ENCODE results near the gene NID1.
A peak's percentile ranks its signal among the peaks of the same experiment; 100 is the strongest.
"Not testable (repeated sequence)": the region's sequence is repeated elsewhere in the genome, so short reads cannot be mapped to it uniquely, and the experiment has no call there.

NID1 gene

DNA sequence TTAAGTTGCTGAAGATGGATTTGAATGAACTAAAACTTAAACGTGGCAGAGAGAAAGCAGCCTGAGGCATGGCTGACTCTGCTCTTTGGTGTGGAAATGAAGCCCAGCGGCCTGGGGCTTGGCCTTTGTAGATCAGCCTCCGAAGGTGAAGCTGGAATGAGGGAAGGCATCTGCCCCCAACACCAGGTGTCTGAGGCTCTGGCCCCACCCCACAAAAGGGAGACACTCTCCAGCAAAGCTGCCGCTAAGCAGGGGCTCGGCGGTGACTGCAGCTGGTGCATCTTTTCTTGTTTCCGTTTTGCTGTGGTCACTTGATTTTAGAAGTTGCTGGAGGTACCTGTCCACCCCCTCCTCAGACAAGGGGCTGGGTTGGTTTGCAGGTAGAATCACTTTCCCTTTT lies 38.2 kb upstream of the NID1 start:
- no peak for TF ChIP-seq MYC (IDR thresholded peaks at IDR 0.05; ENCODE audit: low read depth, low read length)
- DNase-seq (ENCODE audit: low read depth): no peak
- H3K4me3 ChIP-seq (ENCODE audit: low read depth, low read length): no peak overlapping the region

DNA sequence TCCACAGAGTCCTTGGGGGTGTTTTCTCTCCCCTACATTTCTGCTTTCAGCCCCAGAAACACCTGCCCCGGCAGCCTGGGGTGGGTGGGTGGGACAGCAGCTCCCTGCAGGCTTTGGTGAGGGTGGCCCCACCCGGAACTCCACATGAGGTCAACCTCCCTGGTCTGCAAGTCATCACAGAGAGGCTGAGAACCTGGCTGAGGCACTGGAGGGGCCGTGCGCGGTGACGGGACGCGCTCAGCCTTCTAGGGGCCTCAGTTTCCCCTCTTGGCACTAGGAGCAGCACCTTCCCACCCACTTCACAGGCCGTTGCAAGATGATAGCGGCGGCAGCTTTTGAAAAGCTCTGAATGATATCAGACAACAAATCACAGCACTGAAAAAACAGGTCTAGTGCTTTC lies 37.7 kb upstream of the NID1 start:
- no peak for DNase-seq (ENCODE audit: low read depth)
- TF ChIP-seq POLR2A (IDR thresholded peaks at IDR 0.05; ENCODE audit: extremely low read depth, insufficient read length): no peak
- TF ChIP-seq, protein P1, sequence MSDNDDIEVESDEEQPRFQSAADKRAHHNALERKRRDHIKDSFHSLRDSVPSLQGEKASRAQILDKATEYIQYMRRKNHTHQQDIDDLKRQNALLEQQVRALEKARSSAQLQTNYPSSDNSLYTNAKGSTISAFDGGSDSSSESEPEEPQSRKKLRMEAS (IDR thresholded peaks at IDR 0.05; ENCODE audit: low read depth, low read length): no peak
- TF ChIP-seq, protein P2, sequence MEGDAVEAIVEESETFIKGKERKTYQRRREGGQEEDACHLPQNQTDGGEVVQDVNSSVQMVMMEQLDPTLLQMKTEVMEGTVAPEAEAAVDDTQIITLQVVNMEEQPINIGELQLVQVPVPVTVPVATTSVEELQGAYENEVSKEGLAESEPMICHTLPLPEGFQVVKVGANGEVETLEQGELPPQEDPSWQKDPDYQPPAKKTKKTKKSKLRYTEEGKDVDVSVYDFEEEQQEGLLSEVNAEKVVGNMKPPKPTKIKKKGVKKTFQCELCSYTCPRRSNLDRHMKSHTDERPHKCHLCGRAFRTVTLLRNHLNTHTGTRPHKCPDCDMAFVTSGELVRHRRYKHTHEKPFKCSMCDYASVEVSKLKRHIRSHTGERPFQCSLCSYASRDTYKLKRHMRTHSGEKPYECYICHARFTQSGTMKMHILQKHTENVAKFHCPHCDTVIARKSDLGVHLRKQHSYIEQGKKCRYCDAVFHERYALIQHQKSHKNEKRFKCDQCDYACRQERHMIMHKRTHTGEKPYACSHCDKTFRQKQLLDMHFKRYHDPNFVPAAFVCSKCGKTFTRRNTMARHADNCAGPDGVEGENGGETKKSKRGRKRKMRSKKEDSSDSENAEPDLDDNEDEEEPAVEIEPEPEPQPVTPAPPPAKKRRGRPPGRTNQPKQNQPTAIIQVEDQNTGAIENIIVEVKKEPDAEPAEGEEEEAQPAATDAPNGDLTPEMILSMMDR (IDR thresholded peaks at IDR 0.05; ENCODE audit: low read depth, low read length): no peak
- TF ChIP-seq MYC (IDR thresholded peaks at IDR 0.05; ENCODE audit: low read depth, low read length): no peak
- H3K4me3 ChIP-seq (ENCODE audit: low read depth, low read length): no peak overlapping the region

DNA sequence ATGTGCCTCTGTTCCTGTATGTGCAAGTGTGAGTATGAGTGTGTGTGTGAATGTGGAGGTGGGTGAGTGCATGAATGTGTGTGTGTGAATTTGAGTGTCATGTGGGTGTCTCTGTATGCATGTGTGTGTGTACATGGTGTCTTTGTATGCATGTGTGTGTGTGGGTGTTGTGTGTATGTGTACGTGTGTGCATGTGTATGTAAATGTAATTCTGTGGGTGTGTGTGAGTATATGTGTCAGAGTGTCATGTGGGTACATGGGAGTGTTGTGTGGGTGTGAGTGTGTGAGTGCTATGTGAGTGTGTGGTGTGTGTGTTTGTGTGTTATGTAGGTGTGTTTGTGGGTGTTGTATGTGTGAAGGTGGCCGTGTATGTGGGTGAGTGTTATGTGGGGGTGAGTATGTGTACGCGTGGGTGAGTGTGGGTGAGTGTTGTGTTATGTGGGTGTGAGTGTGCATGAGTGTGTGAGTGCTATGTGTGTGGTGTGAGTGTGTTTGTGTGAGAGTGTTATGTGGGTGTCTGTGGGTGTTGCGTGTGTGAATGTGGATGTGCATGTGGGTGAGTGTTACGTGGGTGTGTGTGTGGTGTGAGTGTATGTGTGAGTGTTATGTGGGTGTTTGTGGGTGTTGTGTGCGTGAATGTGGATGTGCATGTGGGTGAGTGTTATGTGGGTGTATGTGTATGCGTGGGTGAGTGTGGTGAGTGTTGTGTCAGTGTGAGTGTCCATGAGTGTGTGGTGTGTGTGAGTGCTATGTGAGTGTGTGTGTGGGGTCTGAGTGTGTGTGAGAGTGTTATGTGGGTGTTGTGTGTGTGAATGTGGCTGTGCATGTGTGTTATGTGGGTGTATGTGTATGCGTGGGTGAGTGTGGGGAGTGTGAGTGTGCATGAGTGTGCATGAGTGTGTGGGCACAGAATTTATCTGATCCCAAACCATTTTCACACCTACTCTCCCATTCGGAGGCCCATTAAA lies 36.6 kb upstream of the NID1 start:
- DNase-seq (ENCODE audit: low read depth): no peak

DNA sequence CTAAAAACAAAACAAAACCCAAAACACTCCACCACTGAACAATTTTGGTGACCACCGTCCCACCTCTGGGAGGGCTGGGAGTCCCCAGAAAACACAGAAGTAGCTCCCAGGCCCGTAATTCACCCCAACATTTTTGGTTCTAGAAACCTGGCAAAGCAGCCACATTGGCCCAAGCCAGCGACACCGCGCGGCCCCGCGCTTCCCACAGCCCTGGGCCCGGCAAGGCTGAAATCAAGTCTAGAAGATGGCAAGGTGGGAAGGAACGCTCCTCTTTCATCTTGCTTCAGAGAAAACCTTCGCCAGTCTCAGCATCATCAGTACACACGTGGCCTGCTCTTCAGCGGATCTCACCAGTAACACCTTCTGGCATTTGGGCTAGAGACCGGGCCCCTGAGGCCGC lies 35.9 kb upstream of the NID1 start:
- DNase-seq (ENCODE audit: low read depth): no peak
- no peak for TF ChIP-seq POLR2A (IDR thresholded peaks at IDR 0.05; ENCODE audit: extremely low read depth, insufficient read length)
- TF ChIP-seq MYC (IDR thresholded peaks at IDR 0.05; ENCODE audit: low read depth, low read length): no peak
- TF ChIP-seq, protein P1 (IDR thresholded peaks at IDR 0.05; ENCODE audit: low read depth, low read length): no peak
- TF ChIP-seq, protein P2 (IDR thresholded peaks at IDR 0.05; ENCODE audit: low read depth, low read length): no peak
- no peak overlapping the region for H3K4me3 ChIP-seq (ENCODE audit: low read depth, low read length)

More for the DNA sequence above, 36.6 kb upstream of the NID1 start:
- H3K4me3 ChIP-seq (ENCODE audit: low read depth, low read length): no peak overlapping the region
- no peak for TF ChIP-seq MYC (IDR thresholded peaks at IDR 0.05; ENCODE audit: low read depth, low read length)
- TF ChIP-seq, protein P1 (IDR thresholded peaks at IDR 0.05; ENCODE audit: low read depth, low read length): no peak
- TF ChIP-seq, protein P2 (IDR thresholded peaks at IDR 0.05; ENCODE audit: low read depth, low read length): no peak
- TF ChIP-seq POLR2A (IDR thresholded peaks at IDR 0.05; ENCODE audit: extremely low read depth, insufficient read length): no peak

DNA sequence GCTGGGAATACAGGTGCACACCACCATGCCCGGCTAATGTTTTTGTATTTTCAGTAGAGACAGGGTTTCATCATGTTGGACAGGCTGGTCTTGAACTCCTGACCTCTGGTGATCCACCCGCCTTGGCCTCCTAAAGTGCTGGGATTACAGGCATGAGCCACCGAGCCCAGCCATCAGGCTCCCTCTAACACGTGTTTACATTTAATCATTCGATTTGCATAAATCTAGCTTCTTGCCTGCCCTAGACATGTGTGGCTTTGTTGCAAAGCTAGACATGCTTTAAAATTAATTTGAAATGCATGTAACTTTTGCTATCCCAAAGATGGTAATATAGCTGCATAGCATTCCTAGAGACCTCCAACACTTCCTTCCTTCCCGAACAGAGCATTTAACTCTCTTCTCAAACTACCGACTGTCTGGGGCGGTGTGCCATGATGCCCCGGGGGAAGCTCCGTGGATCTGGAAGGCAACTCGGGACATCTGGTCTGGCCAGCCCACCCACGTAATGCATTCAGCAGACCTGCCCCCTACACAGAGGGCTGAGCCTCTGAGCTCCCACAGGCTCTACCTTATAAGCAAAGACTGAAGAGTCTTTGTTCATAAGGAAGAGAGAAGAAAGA lies 34.6 kb upstream of the NID1 start:
- DNase-seq (ENCODE audit: low read depth): no peak
- no peak for TF ChIP-seq POLR2A (IDR thresholded peaks at IDR 0.05; ENCODE audit: extremely low read depth, insufficient read length)
- TF ChIP-seq MYC (IDR thresholded peaks at IDR 0.05; ENCODE audit: low read depth, low read length): no peak
- TF ChIP-seq, protein P1 (IDR thresholded peaks at IDR 0.05; ENCODE audit: low read depth, low read length): no peak
- TF ChIP-seq, protein P2 (IDR thresholded peaks at IDR 0.05; ENCODE audit: low read depth, low read length): no peak
- no peak overlapping the region for H3K4me3 ChIP-seq (ENCODE audit: low read depth, low read length)

DNA sequence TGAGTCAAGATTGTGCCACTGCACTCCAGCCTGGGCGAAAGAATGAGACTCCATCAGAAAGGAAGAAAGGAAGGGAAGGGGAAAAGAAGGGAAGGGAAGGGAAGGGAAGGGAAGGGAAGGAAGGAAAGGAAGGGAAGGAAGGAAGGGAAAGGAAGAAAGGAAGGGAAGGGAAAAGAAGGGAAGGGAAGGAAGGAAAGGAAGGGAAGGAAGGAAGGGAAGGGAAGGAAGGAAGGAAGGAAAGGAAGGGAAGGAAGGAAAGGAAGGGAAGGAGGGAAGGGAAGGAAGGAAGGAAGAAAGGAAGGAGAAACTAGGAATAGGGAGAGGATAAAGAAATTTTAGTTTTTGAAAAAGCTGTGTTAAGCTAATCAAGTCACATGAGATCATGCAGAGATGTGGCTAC lies 33.4 kb upstream of the NID1 start:
- no peak for DNase-seq (ENCODE audit: low read depth)
- H3K4me3 ChIP-seq (ENCODE audit: low read depth, low read length): no peak overlapping the region
- TF ChIP-seq MYC (IDR thresholded peaks at IDR 0.05; ENCODE audit: low read depth, low read length) (no peak), POLR2A (IDR thresholded peaks at IDR 0.05; ENCODE audit: extremely low read depth, insufficient read length) (no peak)
- TF ChIP-seq, protein P2 (IDR thresholded peaks at IDR 0.05; ENCODE audit: low read depth, low read length): no peak
- TF ChIP-seq, protein P1 (IDR thresholded peaks at IDR 0.05; ENCODE audit: low read depth, low read length): no peak

DNA sequence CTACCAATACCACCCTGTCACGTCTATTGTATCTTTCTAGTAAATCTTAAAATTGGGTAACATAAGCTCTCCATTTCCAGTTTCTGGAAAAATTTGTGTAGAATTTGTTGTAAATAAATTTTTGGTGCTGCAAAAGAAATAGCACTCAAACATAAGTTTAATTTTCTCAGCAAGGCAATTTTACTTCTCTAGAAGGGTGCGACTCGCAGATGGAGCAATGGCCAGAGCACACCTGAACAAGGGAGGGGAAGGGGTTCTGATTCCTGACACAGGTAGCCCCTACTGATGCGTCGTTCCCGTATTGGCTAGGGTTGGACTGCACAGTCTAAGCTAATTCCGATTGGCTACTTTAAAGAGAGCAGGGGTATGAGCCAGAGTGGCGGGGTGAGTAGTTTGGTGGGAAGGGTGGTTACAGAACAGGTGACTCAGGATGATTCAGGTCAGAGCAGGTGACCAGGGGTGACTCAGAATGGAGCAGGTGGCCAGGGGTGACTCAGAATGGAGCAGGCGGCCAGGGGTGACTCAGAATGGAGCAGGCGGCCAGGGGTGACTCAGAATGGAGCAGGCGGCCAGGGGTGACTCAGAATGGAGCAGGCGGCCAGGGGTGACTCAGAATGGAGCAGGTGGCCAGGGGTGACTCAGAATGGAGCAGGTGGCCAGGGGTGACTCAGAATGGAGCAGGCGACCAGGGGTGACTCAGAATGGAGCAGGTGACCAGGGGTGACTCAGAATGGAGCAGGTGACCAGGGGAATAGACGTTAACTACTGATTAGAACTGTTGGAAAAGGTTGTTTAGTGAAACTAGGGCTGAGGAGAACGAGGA lies 32.0 kb upstream of the NID1 start:
- H3K4me3 ChIP-seq (ENCODE audit: low read depth, low read length): not testable (repeated sequence)
- peak; percentile 63 for DNase-seq (ENCODE audit: low read depth)
